ENCODE results near the gene SLC35E2B.
"Not testable (repeated sequence)": the region's sequence is repeated elsewhere in the genome, so short reads cannot be mapped to it uniquely, and the experiment has no call there.

Gene SLC35E2B

GRCh38 chr1:1669468-1670440 is 22.8 kb downstream of the SLC35E2B start:
- no peak overlapping the region for H3K9ac ChIP-seq (ENCODE audit: low read length)
- no peaks in the 10 kb centered on the region for H3K4me1 ChIP-seq (ENCODE audit: control insufficient read depth, insufficient read depth, low read length)
- peaks cover 52% of the 10 kb centered on the region for H3K36me3 ChIP-seq (ENCODE audit: control insufficient read depth, insufficient read depth, low read length)
- H3K4me3 ChIP-seq (ENCODE audit: low read depth, low read length) = no peak overlapping the region
- no peaks in the 10 kb centered on the region for H3K9me3 ChIP-seq (ENCODE audit: control insufficient read depth, insufficient read depth, low read depth, low read length)
- H3K27me3 ChIP-seq (ENCODE audit: control insufficient read depth, insufficient read depth, low read length) = no peaks in the 10 kb centered on the region
- no peak overlapping the region for H3K27ac ChIP-seq (ENCODE audit: low read depth, low read length)

GRCh38 chr1:1666526-1666925 is 26.1 kb downstream of the SLC35E2B start:
- Histone ChIP-seq H3K4me3 (ENCODE audit: low read depth, low read length) (no peak overlapping the region), H3K27ac (ENCODE audit: low read depth, low read length) (no peak overlapping the region), H3K4me1 (ENCODE audit: control insufficient read depth, insufficient read depth, low read length) (no peaks in the 10 kb centered on the region), H3K27me3 (ENCODE audit: control insufficient read depth, insufficient read depth, low read length) (no peaks in the 10 kb centered on the region), H3K9ac (ENCODE audit: low read length) (no peak overlapping the region), H3K36me3 (ENCODE audit: control insufficient read depth, insufficient read depth, low read length) (peaks cover 42% of the 10 kb centered on the region), H3K9me3 (ENCODE audit: control insufficient read depth, insufficient read depth, low read depth, low read length) (no peaks in the 10 kb centered on the region)

GRCh38 chr1:1665815-1666251 is 26.8 kb downstream of the SLC35E2B start:
- no peaks in the 10 kb centered on the region for H3K9me3 ChIP-seq (ENCODE audit: control insufficient read depth, insufficient read depth, low read depth, low read length)
- H3K36me3 ChIP-seq (ENCODE audit: control insufficient read depth, insufficient read depth, low read length) = peaks cover 35% of the 10 kb centered on the region
- no peak overlapping the region for H3K4me3 ChIP-seq (ENCODE audit: low read depth, low read length)
- no peak overlapping the region for H3K9ac ChIP-seq (ENCODE audit: low read length)
- no peaks in the 10 kb centered on the region for H3K4me1 ChIP-seq (ENCODE audit: control insufficient read depth, insufficient read depth, low read length)
- no peak overlapping the region for H3K27ac ChIP-seq (ENCODE audit: low read depth, low read length)
- H3K27me3 ChIP-seq (ENCODE audit: control insufficient read depth, insufficient read depth, low read length) = no peaks in the 10 kb centered on the region

GRCh38 chr1:1664941-1665814 is 27.4 kb downstream of the SLC35E2B start:
- Histone ChIP-seq H3K27me3 (ENCODE audit: control insufficient read depth, insufficient read depth, low read length) (no peaks in the 10 kb centered on the region), H3K9ac (ENCODE audit: low read length) (no peak overlapping the region), H3K4me3 (ENCODE audit: low read depth, low read length) (no peak overlapping the region), H3K4me1 (ENCODE audit: control insufficient read depth, insufficient read depth, low read length) (no peaks in the 10 kb centered on the region), H3K36me3 (ENCODE audit: control insufficient read depth, insufficient read depth, low read length) (peaks cover 32% of the 10 kb centered on the region), H3K9me3 (ENCODE audit: control insufficient read depth, insufficient read depth, low read depth, low read length) (no peaks in the 10 kb centered on the region), H3K27ac (ENCODE audit: low read depth, low read length) (no peak overlapping the region)

GRCh38 chr1:1664318-1664717 is 28.3 kb downstream of the SLC35E2B start:
- not testable (repeated sequence) for H3K9ac ChIP-seq (ENCODE audit: low read length); H3K27ac ChIP-seq (ENCODE audit: low read depth, low read length); H3K27me3 ChIP-seq (ENCODE audit: control insufficient read depth, insufficient read depth, low read length); H3K4me3 ChIP-seq (ENCODE audit: low read depth, low read length); H3K4me1 ChIP-seq (ENCODE audit: control insufficient read depth, insufficient read depth, low read length); H3K9me3 ChIP-seq (ENCODE audit: control insufficient read depth, insufficient read depth, low read depth, low read length)
- H3K36me3 ChIP-seq (ENCODE audit: control insufficient read depth, insufficient read depth, low read length) = peaks cover 24% of the 10 kb centered on the region

GRCh38 chr1:1662830-1663560 is 29.6 kb downstream of the SLC35E2B start:
- H3K36me3 ChIP-seq (ENCODE audit: control insufficient read depth, insufficient read depth, low read length) = peaks cover 21% of the 10 kb centered on the region
- not testable (repeated sequence) for H3K4me1 ChIP-seq (ENCODE audit: control insufficient read depth, insufficient read depth, low read length); H3K4me3 ChIP-seq (ENCODE audit: low read depth, low read length); H3K9ac ChIP-seq (ENCODE audit: low read length); H3K27me3 ChIP-seq (ENCODE audit: control insufficient read depth, insufficient read depth, low read length); H3K27ac ChIP-seq (ENCODE audit: low read depth, low read length); H3K9me3 ChIP-seq (ENCODE audit: control insufficient read depth, insufficient read depth, low read depth, low read length)

GRCh38 chr1:1662392-1662791 is 30.2 kb downstream of the SLC35E2B start:
- not testable (repeated sequence) for H3K4me3 ChIP-seq (ENCODE audit: low read depth, low read length); H3K27me3 ChIP-seq (ENCODE audit: control insufficient read depth, insufficient read depth, low read length); H3K4me1 ChIP-seq (ENCODE audit: control insufficient read depth, insufficient read depth, low read length); H3K9me3 ChIP-seq (ENCODE audit: control insufficient read depth, insufficient read depth, low read depth, low read length); H3K27ac ChIP-seq (ENCODE audit: low read depth, low read length); H3K9ac ChIP-seq (ENCODE audit: low read length)
- H3K36me3 ChIP-seq (ENCODE audit: control insufficient read depth, insufficient read depth, low read length) = peaks cover 19% of the 10 kb centered on the region

- peak within 1 kb of the TSS; percentile 93 for H3K4me3 ChIP-seq (ENCODE audit: low read depth, low read length)
- H3K27me3 ChIP-seq (ENCODE audit: control insufficient read depth, insufficient read depth, low read length) = not testable (repeated sequence)
- H3K27ac ChIP-seq (ENCODE audit: low read depth, low read length) = peak within 1 kb of the TSS; percentile 98
These were observed 33.7 kb downstream of the SLC35E2B start, which contains the start of gene CDK11B for GRCh38 chr1:1658583-1659549. CDK11B (minus strand) TSS chr1:1659004; CDS start chr1:1657485, 1,519 bp downstream.

GRCh38 chr1:1648265-1648664 is 44.3 kb downstream of the SLC35E2B start:
- not testable (repeated sequence) for H3K27ac ChIP-seq (ENCODE audit: low read depth, low read length); H3K9ac ChIP-seq (ENCODE audit: low read length); H3K27me3 ChIP-seq (ENCODE audit: control insufficient read depth, insufficient read depth, low read length); H3K4me1 ChIP-seq (ENCODE audit: control insufficient read depth, insufficient read depth, low read length); H3K9me3 ChIP-seq (ENCODE audit: control insufficient read depth, insufficient read depth, low read depth, low read length); H3K4me3 ChIP-seq (ENCODE audit: low read depth, low read length)
- H3K36me3 ChIP-seq (ENCODE audit: control insufficient read depth, insufficient read depth, low read length) = peaks cover 54% of the 10 kb centered on the region

More at GRCh38 chr1:1658583-1659549, 33.7 kb downstream of the SLC35E2B start, which contains the start of gene CDK11B:
- H3K9me3 ChIP-seq (ENCODE audit: control insufficient read depth, insufficient read depth, low read depth, low read length); H3K4me1 ChIP-seq (ENCODE audit: control insufficient read depth, insufficient read depth, low read length): not testable (repeated sequence)
- Histone ChIP-seq H3K36me3 (ENCODE audit: control insufficient read depth, insufficient read depth, low read length) (peaks cover 28% of the 10 kb centered on the region), H3K9ac (ENCODE audit: low read length) (peak within 1 kb of the TSS; percentile 100)

All from HUES6 (cell line).